NB4 (cell line): ENCODE data around the gene SERTAD3.

Source experiments
- POLR2A ChIP-seq: IDR thresholded peaks from 2 replicates; pipeline ENCODE4 v1.6.1; 2011; ENCODE audit warnings: mild to moderate bottlenecking; ENCODE audit not compliant: insufficient read length; ENCODE audit errors: extremely low read depth
- TF ChIP-seq, protein P1 (sequence below): IDR thresholded peaks from one replicate; pipeline ENCODE4 v1.5.1; 2012; ENCODE audit warnings: low read depth, low read length
- TF ChIP-seq, protein P2 (sequence below): IDR thresholded peaks from 2 replicates; pipeline ENCODE4 v1.6.1; 2011; ENCODE audit warnings: low read depth, low read length

DNA sequence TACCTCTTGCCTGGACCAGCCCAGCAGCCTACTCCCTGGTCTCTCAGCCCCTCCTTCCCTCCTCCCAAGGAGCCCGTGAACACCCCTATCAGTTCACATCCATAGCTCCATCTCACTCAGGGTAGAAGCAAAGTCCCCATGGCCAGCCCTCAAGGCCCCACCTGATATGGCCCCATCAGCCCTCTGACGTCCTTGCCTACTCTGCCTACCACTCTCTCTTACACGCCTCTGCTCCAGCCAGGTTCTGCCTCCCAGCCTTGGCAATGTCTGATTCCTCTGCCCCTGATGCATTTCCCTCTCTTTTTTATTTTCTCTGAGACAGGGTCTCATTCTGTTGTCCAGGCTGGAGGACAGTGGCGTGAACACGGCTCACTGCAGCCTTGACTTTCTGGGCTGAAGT, 7.9 kb upstream of the SERTAD3 start:
- TF ChIP-seq, protein P1, sequence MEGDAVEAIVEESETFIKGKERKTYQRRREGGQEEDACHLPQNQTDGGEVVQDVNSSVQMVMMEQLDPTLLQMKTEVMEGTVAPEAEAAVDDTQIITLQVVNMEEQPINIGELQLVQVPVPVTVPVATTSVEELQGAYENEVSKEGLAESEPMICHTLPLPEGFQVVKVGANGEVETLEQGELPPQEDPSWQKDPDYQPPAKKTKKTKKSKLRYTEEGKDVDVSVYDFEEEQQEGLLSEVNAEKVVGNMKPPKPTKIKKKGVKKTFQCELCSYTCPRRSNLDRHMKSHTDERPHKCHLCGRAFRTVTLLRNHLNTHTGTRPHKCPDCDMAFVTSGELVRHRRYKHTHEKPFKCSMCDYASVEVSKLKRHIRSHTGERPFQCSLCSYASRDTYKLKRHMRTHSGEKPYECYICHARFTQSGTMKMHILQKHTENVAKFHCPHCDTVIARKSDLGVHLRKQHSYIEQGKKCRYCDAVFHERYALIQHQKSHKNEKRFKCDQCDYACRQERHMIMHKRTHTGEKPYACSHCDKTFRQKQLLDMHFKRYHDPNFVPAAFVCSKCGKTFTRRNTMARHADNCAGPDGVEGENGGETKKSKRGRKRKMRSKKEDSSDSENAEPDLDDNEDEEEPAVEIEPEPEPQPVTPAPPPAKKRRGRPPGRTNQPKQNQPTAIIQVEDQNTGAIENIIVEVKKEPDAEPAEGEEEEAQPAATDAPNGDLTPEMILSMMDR, result no peak
- TF ChIP-seq POLR2A, result no peak
- TF ChIP-seq, protein P2, sequence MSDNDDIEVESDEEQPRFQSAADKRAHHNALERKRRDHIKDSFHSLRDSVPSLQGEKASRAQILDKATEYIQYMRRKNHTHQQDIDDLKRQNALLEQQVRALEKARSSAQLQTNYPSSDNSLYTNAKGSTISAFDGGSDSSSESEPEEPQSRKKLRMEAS, result no peak
